Neural cell (in vitro differentiated cells): ENCODE results near the gene TBL1X. TPM values are rescaled to one million over a fixed set of nuclear protein-coding genes. Genes with fewer than 3 reads are reported as not detected.

Source experiments
- H2AFZ ChIP-seq: fragments of 200-600, 300-800 bp; sonication (generic), shearing (Covaris generic); 2 replicates; pipeline ENCODE4 v1.6.0; 2014; ENCODE audit warnings: low read depth, mild to moderate bottlenecking, antibody characterized with exemption, low read length, moderate library complexity
- H3F3A ChIP-seq: fragments of 200-600 bp; shearing (Covaris generic); 2 replicates; pipeline ENCODE4 v1.6.1; 2016; ENCODE audit warnings: mild to moderate bottlenecking, moderate library complexity, mixed read lengths, antibody characterized with exemption, low read length; ENCODE audit not compliant: insufficient read depth, poor library complexity, severe bottlenecking
- H3K27ac ChIP-seq: fragments of 200-600, 300-800 bp; sonication (generic), shearing (Covaris generic); 2 replicates; pipeline ENCODE4 v1.5.1; 2014; ENCODE audit warnings: mild to moderate bottlenecking, low read length, moderate library complexity
- H3K27me3 ChIP-seq: fragments of 300-800, 200-600 bp; sonication (generic), shearing (Covaris generic); 2 replicates; pipeline ENCODE4 v1.6.0; 2014; ENCODE audit warnings: mild to moderate bottlenecking, low read depth, low read length, moderate library complexity; ENCODE audit not compliant: insufficient read depth
- H3K36me3 ChIP-seq: fragments of 300-800, 200-600 bp; sonication (generic), shearing (Covaris generic); 2 replicates; pipeline ENCODE4 v1.5.1; 2014; ENCODE audit warnings: mild to moderate bottlenecking, antibody characterized with exemption, low read length, moderate library complexity; ENCODE audit not compliant: insufficient read depth
- H3K4me2 ChIP-seq: fragments of 300-800, 200-600 bp; sonication (generic), shearing (Covaris generic); 2 replicates; pipeline ENCODE4 v1.6.0; 2014; ENCODE audit warnings: mild to moderate bottlenecking, low read length
- H3K4me3 ChIP-seq: fragments of 300-800, 200-600 bp; sonication (generic), shearing (Covaris generic); 2 replicates; pipeline ENCODE4 v1.5.1; 2014; ENCODE audit warnings: mild to moderate bottlenecking, low read length, moderate library complexity
- H3K79me2 ChIP-seq: fragments of 200-600 bp; shearing (Covaris generic); replicated peaks from 2 replicates; pipeline ENCODE4 v1.6.0; 2014; ENCODE audit warnings: mild to moderate bottlenecking, low read length, moderate library complexity; ENCODE audit not compliant: insufficient read depth
- H3K9ac ChIP-seq: fragments of 300-800, 200-600 bp; sonication (generic), shearing (Covaris generic); 2 replicates; pipeline ENCODE4 v1.6.1; 2016; ENCODE audit warnings: mild to moderate bottlenecking, low read length, mixed read lengths
- H3K9me2 ChIP-seq: fragments of 200-600 bp; shearing (Covaris generic); 2 replicates; pipeline ENCODE4 v1.6.1; 2016; ENCODE audit warnings: mild to moderate bottlenecking, low read length, mixed read lengths; ENCODE audit not compliant: insufficient read depth
- H3K9me3 ChIP-seq: fragments of 200-600, 300-800 bp; sonication (generic), shearing (Covaris generic); 2 replicates; pipeline ENCODE4 v1.6.1; 2016; ENCODE audit warnings: mild to moderate bottlenecking, mixed run types, low read length, moderate library complexity, mixed read lengths
- H4K20me1 ChIP-seq: fragments of 200-600 bp; shearing (Covaris generic); 2 replicates; pipeline ENCODE4 v1.6.1; 2016; ENCODE audit warnings: mild to moderate bottlenecking, mixed run types; ENCODE audit not compliant: insufficient read depth
- CTCF ChIP-seq: fragments of 450-650 bp; IDR thresholded peaks from 2 replicates; pipeline ENCODE4 v1.5.1; 2014; ENCODE audit warnings: antibody characterized with exemption, mild to moderate bottlenecking, moderate library complexity; ENCODE audit not compliant: poor library complexity, severe bottlenecking
- EP300 ChIP-seq: fragments of 450-650 bp; conservative IDR thresholded peaks from 2 replicates; pipeline ENCODE4 v1.6.1; 2014; ENCODE audit warnings: antibody characterized with exemption, mild to moderate bottlenecking, moderate library complexity; ENCODE audit not compliant: poor library complexity, severe bottlenecking
- EZH2 ChIP-seq: fragments of 200-600, 300-800 bp; shearing (Covaris generic), sonication (generic); IDR thresholded peaks from 2 replicates; pipeline ENCODE4 v1.6.1; 2014; ENCODE audit warnings: antibody characterized with exemption, low read length, borderline replicate concordance, mild to moderate bottlenecking; ENCODE audit not compliant: insufficient read depth, poor library complexity, severe bottlenecking
- MXI1 ChIP-seq: fragments of 450-650 bp; conservative IDR thresholded peaks from 2 replicates; pipeline ENCODE4 v1.6.1; 2014; ENCODE audit warnings: antibody characterized with exemption, mild to moderate bottlenecking; ENCODE audit not compliant: poor library complexity, severe bottlenecking
- POLR2AphosphoS5 ChIP-seq: IDR thresholded peaks from 2 replicates; pipeline ENCODE4 v1.6.1; 2012
- RAD21 ChIP-seq: fragments of 450-650 bp; conservative IDR thresholded peaks from 2 replicates; pipeline ENCODE4 v1.6.1; 2014; ENCODE audit warnings: antibody characterized with exemption, mild to moderate bottlenecking, moderate library complexity
- REST ChIP-seq: IDR thresholded peaks from 2 replicates; pipeline ENCODE4 v1.6.1; 2012; ENCODE audit warnings: borderline replicate concordance
- SMC3 ChIP-seq: fragments of 450-650 bp; conservative IDR thresholded peaks from 2 replicates; pipeline ENCODE4 v1.6.1; 2014; ENCODE audit warnings: antibody characterized with exemption, mild to moderate bottlenecking, moderate library complexity; ENCODE audit not compliant: poor library complexity
- TAF1 ChIP-seq: IDR thresholded peaks from 2 replicates; pipeline ENCODE4 v1.6.1; 2012; ENCODE audit warnings: low read depth
- polyA plus RNA-seq: library from polyadenylated mRNA; depleted of rRNA; stranded (reverse); fragments of >200 nt; gene quantifications from 2 replicates; pipeline ENCODE4 v1.2.3, GENCODE V29; 2014

The TBL1X gene
- polyA plus RNA-seq, 1 donor from 2014 or later, result 2.2 TPM

- Histone ChIP-seq H3K9me3 (no peaks in the 10 kb centered on the region), H2AFZ (no peak overlapping the region), H4K20me1 (no peaks in the 10 kb centered on the region), H3K36me3 (no peaks in the 10 kb centered on the region), H3K9me2 (no peaks in the 10 kb centered on the region), H3K9ac (no peak overlapping the region), H3F3A (no peaks in the 10 kb centered on the region), H3K79me2 (no peaks in the 10 kb centered on the region), H3K4me3 (no peak overlapping the region), H3K27ac (no peak overlapping the region), H3K4me2 (no peak overlapping the region), H3K27me3 (no peaks in the 10 kb centered on the region)
- TF ChIP-seq CTCF, result no peak
- TF ChIP-seq EP300, result no peak
- no peak for TF ChIP-seq EZH2
- no peak for TF ChIP-seq RAD21
- no peak for TF ChIP-seq REST
- no peak for TF ChIP-seq MXI1
- no peak for TF ChIP-seq TAF1
- TF ChIP-seq SMC3, result no peak
- no peak for TF ChIP-seq POLR2AphosphoS5
These were observed 146.7 kb downstream of the TBL1X start for GRCh38 chrX:9611436-9612145.

- H3K27me3 ChIP-seq, result no peaks in the 10 kb centered on the region
- no peak overlapping the region for H3K27ac ChIP-seq
- no peaks in the 10 kb centered on the region for H3K9me3 ChIP-seq
- no peaks in the 10 kb centered on the region for H4K20me1 ChIP-seq
- H3K36me3 ChIP-seq, result no peaks in the 10 kb centered on the region
- no peak overlapping the region for H3K9ac ChIP-seq
- no peak overlapping the region for H3K4me2 ChIP-seq
- no peaks in the 10 kb centered on the region for H3K9me2 ChIP-seq
- no peaks in the 10 kb centered on the region for H3F3A ChIP-seq
- TF ChIP-seq SMC3, result no peak
- no peak for TF ChIP-seq EZH2
- no peak for TF ChIP-seq EP300
- H2AFZ ChIP-seq, result no peak overlapping the region
- no peak overlapping the region for H3K4me3 ChIP-seq
- no peaks in the 10 kb centered on the region for H3K79me2 ChIP-seq
These were observed 147.3 kb downstream of the TBL1X start for GRCh38 chrX:9612146-9612505.
